Lower leg skin (tissue), 3 donors: ENCODE results near the gene CEP104.

ENCODE experiments used
- POLR2A ChIP-seq, 2 donors: fragments of 450-650 bp; IDR thresholded peaks; one replicate each; pipeline ENCODE4 v1.6.1; 2016 to 2017; ENCODE audit warnings: antibody characterized with exemption in 2 of 2, mild to moderate bottlenecking in 1 of 2, moderate library complexity in 1 of 2
- TF ChIP-seq, protein P1 (sequence below), 3 donors: fragments of 450-650 bp; IDR thresholded peaks; one replicate each; pipeline ENCODE4 v1.5.1; 2016; ENCODE audit warnings: antibody characterized with exemption in 3 of 3, mild to moderate bottlenecking in 3 of 3, moderate library complexity in 2 of 3

- TF ChIP-seq, protein P1, sequence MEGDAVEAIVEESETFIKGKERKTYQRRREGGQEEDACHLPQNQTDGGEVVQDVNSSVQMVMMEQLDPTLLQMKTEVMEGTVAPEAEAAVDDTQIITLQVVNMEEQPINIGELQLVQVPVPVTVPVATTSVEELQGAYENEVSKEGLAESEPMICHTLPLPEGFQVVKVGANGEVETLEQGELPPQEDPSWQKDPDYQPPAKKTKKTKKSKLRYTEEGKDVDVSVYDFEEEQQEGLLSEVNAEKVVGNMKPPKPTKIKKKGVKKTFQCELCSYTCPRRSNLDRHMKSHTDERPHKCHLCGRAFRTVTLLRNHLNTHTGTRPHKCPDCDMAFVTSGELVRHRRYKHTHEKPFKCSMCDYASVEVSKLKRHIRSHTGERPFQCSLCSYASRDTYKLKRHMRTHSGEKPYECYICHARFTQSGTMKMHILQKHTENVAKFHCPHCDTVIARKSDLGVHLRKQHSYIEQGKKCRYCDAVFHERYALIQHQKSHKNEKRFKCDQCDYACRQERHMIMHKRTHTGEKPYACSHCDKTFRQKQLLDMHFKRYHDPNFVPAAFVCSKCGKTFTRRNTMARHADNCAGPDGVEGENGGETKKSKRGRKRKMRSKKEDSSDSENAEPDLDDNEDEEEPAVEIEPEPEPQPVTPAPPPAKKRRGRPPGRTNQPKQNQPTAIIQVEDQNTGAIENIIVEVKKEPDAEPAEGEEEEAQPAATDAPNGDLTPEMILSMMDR (IDR thresholded peaks at IDR 0.05) = no peak
- no peak for TF ChIP-seq POLR2A (IDR thresholded peaks at IDR 0.05)
These were observed 17.7 kb upstream of the CEP104 start for GRCh38 chr1:3874736-3875135.
